Measurements from ENCODE around the gene ATAD3B. TPM values are rescaled to one million over a fixed set of nuclear protein-coding genes. Genes with fewer than 3 reads are reported as not detected.

Gene ATAD3B
- total RNA-seq, 1 experiment from 2014 or later: 46.9 TPM

DNA sequence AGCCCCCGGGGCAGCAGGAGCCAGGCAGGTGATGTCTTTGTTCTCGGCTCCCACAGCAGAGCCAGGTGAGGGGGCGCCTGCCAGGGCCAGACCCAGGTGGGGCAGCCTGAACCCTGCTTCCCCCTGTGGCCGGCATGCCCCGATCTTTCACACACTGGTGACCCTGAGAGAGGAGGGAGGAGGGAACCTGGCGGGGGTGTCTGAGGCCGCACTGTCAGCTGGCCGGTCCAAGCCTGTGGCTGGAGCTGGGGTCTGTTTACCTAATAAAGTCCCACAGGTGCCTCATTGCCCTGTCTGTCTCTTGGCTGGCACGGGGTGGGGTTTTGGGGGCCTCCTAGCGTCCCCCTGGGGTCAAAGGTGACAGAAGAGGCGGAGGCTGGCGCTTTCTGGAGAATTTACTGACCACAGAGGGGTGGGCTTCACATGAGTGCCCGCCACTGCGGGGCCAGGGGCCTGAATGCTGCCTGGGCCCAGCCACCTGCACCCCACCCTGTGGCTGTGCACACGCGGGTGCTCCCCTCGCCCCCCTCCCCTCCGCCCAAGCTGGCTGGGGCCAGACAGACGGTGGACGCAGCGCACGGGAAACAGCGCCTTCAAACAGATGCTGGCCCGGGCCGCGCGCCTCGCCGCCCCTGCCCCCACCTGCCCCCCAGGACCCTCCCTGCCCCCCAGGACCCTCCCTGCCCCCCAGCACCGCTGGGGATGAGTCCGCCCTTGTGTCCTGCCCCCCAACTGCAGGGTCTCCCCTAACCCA, 63.0 kb downstream of the ATAD3B start:
- Mint-ChIP-seq H3K27me3 (ENCODE audit: insufficient read depth, unreplicated experiment) (no peaks in the 10 kb centered on the region), H3K4me3 (ENCODE audit: unreplicated experiment) (no peak overlapping the region), H3K27ac (ENCODE audit: low read depth, unreplicated experiment) (no peak overlapping the region), H3K9me3 (ENCODE audit: unreplicated experiment) (peaks cover 6% of the 10 kb centered on the region), H3K4me1 (ENCODE audit: insufficient read depth, unreplicated experiment) (no peaks in the 10 kb centered on the region), H3K36me3 (ENCODE audit: insufficient read depth, unreplicated experiment) (peaks cover 31% of the 10 kb centered on the region)
- intact Hi-C loops (cut with micrococcal nuclease): no loop called here
- no peak for DNase-seq (ENCODE audit: unreplicated experiment)
- ChIA-PET POLR2A (no interaction called here), CTCF (no interaction called here)
- TF ChIP-seq, protein P1, sequence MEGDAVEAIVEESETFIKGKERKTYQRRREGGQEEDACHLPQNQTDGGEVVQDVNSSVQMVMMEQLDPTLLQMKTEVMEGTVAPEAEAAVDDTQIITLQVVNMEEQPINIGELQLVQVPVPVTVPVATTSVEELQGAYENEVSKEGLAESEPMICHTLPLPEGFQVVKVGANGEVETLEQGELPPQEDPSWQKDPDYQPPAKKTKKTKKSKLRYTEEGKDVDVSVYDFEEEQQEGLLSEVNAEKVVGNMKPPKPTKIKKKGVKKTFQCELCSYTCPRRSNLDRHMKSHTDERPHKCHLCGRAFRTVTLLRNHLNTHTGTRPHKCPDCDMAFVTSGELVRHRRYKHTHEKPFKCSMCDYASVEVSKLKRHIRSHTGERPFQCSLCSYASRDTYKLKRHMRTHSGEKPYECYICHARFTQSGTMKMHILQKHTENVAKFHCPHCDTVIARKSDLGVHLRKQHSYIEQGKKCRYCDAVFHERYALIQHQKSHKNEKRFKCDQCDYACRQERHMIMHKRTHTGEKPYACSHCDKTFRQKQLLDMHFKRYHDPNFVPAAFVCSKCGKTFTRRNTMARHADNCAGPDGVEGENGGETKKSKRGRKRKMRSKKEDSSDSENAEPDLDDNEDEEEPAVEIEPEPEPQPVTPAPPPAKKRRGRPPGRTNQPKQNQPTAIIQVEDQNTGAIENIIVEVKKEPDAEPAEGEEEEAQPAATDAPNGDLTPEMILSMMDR (IDR thresholded peaks at IDR 0.05; ENCODE audit: unreplicated experiment): no peak
- BruUV-seq (replicated peaks): no TSS peak

DNA sequence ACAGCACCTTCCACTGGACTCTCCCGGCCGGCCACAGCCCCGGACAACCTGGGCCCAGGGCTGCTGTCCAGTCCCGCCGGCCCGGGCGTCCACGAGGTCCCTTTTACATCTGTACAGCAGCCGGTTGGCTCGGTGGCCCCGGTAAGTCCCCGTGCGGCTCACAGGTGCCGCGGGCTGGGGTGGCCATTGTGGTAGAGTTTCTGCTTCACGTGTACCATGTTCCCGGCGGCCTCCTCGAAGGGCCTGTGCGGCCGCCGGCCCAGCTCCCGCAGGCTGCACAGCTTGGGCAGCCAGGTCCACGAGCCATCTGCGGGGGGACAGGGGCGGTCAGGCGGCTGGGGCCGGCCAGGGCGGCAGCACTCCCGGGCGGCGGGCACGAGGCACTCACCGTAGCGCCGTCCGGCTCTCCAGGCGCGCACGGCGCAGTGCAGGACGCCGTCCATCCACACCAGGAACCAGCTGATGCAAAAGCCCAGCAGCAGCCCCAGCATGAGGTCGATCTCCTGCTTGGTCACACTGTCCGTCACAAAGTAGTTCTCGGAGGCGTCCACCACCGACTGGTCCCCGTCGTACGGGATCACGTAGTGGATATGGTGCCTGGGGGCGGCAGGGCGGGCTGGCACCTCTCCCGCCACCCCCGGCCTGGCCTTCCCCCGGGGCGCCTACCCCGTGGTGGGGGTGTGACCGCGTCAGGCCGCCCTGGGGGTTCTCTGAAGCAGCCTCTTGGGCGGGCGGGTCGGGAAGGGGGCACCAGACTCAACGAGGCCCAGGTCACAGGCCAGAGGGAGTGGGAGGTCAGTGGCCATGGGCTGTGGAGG, 63.8 kb downstream of the ATAD3B start:
- Mint-ChIP-seq H3K4me1 (ENCODE audit: insufficient read depth, unreplicated experiment) (no peaks in the 10 kb centered on the region), H3K27ac (ENCODE audit: low read depth, unreplicated experiment) (no peak overlapping the region), H3K9me3 (ENCODE audit: unreplicated experiment) (peaks cover 6% of the 10 kb centered on the region), H3K36me3 (ENCODE audit: insufficient read depth, unreplicated experiment) (peaks cover 23% of the 10 kb centered on the region), H3K27me3 (ENCODE audit: insufficient read depth, unreplicated experiment) (no peaks in the 10 kb centered on the region), H3K4me3 (ENCODE audit: unreplicated experiment) (no peak overlapping the region)
- intact Hi-C loops (cut with micrococcal nuclease): no loop called here
- no peak for DNase-seq (ENCODE audit: unreplicated experiment)
- no TSS peak for BruUV-seq (replicated peaks)
- TF ChIP-seq, protein P1 (IDR thresholded peaks at IDR 0.05; ENCODE audit: unreplicated experiment): no peak
- ChIA-PET POLR2A (no interaction called here), CTCF (no interaction called here)

DNA sequence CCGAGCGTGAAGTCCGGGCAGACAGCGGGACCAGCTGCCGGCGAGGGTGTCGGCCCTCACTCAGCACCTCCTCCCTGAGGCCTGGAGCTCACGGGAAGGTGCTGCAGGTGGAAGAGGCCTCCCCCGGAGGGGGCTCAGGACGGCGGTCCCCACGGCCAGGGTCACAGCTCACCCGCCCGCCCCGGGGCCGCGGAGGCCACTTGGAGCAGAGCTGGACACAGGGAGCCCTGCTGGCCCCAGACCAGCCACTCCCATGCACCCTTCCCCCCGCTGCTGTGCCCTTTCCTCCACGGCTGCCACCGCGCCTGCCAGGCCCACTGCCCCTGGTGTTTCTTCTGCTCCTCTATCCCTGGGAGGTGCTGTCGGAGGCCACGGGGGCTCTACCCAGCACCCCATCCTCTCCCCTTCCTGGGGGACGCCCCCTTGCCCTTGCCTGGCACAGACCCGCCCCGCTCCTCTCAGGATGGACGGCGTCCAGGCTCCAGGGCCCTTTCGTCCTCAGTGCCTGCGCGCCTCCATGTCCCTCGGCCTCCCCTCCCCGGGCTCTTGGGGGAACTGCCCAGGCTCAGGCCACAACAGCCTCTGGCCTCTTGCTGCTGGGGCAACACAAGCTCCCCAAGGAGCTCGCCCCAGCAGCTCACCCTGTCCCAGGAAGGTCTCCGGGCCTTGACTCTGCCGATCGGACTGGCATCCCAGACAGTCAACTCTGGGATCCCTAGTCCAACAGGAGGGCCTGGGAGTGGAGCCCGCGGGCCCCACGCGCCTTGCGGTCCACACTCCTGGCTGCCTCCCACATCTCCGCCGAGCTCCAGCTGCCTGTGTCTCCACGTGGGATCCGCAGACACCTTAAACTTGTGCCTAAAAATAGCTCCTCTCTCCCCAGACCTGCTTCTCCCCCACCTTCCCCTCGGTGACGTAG, 64.7 kb downstream of the ATAD3B start:
- no peak overlapping the region for H3K4me3 Mint-ChIP-seq (ENCODE audit: unreplicated experiment)
- CTCF ChIA-PET: no interaction called here
- no TSS peak for BruUV-seq (replicated peaks)
- intact Hi-C loops (cut with micrococcal nuclease): no loop called here
- no peak for DNase-seq (ENCODE audit: unreplicated experiment)
- H3K27ac Mint-ChIP-seq (ENCODE audit: low read depth, unreplicated experiment): no peak overlapping the region
- peaks cover 17% of the 10 kb centered on the region for H3K36me3 Mint-ChIP-seq (ENCODE audit: insufficient read depth, unreplicated experiment)
- no peaks in the 10 kb centered on the region for H3K4me1 Mint-ChIP-seq (ENCODE audit: insufficient read depth, unreplicated experiment)
- H3K9me3 Mint-ChIP-seq (ENCODE audit: unreplicated experiment): peaks cover 6% of the 10 kb centered on the region
- POLR2A ChIA-PET: no interaction called here
- H3K27me3 Mint-ChIP-seq (ENCODE audit: insufficient read depth, unreplicated experiment): no peaks in the 10 kb centered on the region
- TF ChIP-seq, protein P1 (IDR thresholded peaks at IDR 0.05; ENCODE audit: unreplicated experiment): no peak

All from MCF 10A (cell line).